ENCODE results near the gene AVP. TPM values are rescaled to one million over a fixed set of nuclear protein-coding genes. Genes with fewer than 3 reads are reported as not detected.

Gene AVP
- polyA plus RNA-seq, 1 donor (not counting 4 experiments of a cell fraction or from before 2014, with no cell fraction given), result not detected

GRCh38 chr20:3123542-3123941, 39.0 kb upstream of the AVP start:
- Histone ChIP-seq H3K4me3 (ENCODE audit: control insufficient read depth in 2 of 3, extremely low read depth in 1 of 3, insufficient read depth in 2 of 3, low read depth in 1 of 3, low read length in 3 of 3) (no peak overlapping the region), H3K4me2 (ENCODE audit: control insufficient read depth, extremely low read depth, insufficient read depth, low read depth, low read length) (no peak overlapping the region), H3K9me1 (ENCODE audit: control insufficient read depth, extremely low read depth, insufficient read depth, low read length) (no peaks in the 10 kb centered on the region), H2AFZ (ENCODE audit: control insufficient read depth, low read length) (no peak overlapping the region), H3K79me2 (ENCODE audit: control insufficient read depth, insufficient read depth, low read length) (no peaks in the 10 kb centered on the region), H3K4me1 (ENCODE audit: control insufficient read depth, extremely low read depth, insufficient read depth, low read length) (peaks cover 9% of the 10 kb centered on the region), H3K36me3 (ENCODE audit: control insufficient read depth in 2 of 2, extremely low read depth in 1 of 2, insufficient read depth in 2 of 2, low read length in 2 of 2) (peaks cover 7 to 9% of the 10 kb centered on the region in 2 experiments), H4K20me1 (ENCODE audit: control insufficient read depth, extremely low read depth, insufficient read depth, low read length) (no peaks in the 10 kb centered on the region), H3K27ac (ENCODE audit: control insufficient read depth, insufficient read depth, low read length) (peak overlapping the region; percentile 46), H3K9ac (ENCODE audit: control insufficient read depth, extremely low read depth, insufficient read depth, low read length) (no peak overlapping the region), H3K27me3 (ENCODE audit: control insufficient read depth, extremely low read depth, insufficient read depth, low read length) (no peaks in the 10 kb centered on the region), H3K9me3 (ENCODE audit: control insufficient read depth, low read depth, low read length) (no peaks in the 10 kb centered on the region)
- dilution Hi-C loops (cut with MboI; ENCODE audit: extremely low pct_ligation_motif_present, low sequenced_read_pairs), result no loop called here
- FAIRE-seq, result no peak
- no peak for DNase-seq (ENCODE audit: low read depth, low spot score)
- TF ChIP-seq EZH2 (IDR thresholded peaks at IDR 0.05; ENCODE audit: low read length), result no peak
- TF ChIP-seq CTCF (optimal IDR thresholded peaks at IDR 0.05 in 1 of 3, IDR thresholded peaks at IDR 0.05 in 1 of 3, conservative IDR thresholded peaks at IDR 0.05 in 1 of 3; ENCODE audit: extremely low read depth in 1 of 3, insufficient read depth in 2 of 3, low read length in 3 of 3), result no peak

- Histone ChIP-seq H3K9me1 (ENCODE audit: control insufficient read depth, extremely low read depth, insufficient read depth, low read length) (no peaks in the 10 kb centered on the region), H3K4me1 (ENCODE audit: control insufficient read depth, extremely low read depth, insufficient read depth, low read length) (peaks cover 9% of the 10 kb centered on the region), H3K27ac (ENCODE audit: control insufficient read depth, insufficient read depth, low read length) (no peak overlapping the region), H3K9me3 (ENCODE audit: control insufficient read depth, low read depth, low read length) (no peaks in the 10 kb centered on the region), H3K4me3 (ENCODE audit: control insufficient read depth in 2 of 3, extremely low read depth in 1 of 3, insufficient read depth in 2 of 3, low read depth in 1 of 3, low read length in 3 of 3) (no peak overlapping the region), H3K27me3 (ENCODE audit: control insufficient read depth, extremely low read depth, insufficient read depth, low read length) (no peaks in the 10 kb centered on the region), H3K79me2 (ENCODE audit: control insufficient read depth, insufficient read depth, low read length) (no peaks in the 10 kb centered on the region), H4K20me1 (ENCODE audit: control insufficient read depth, extremely low read depth, insufficient read depth, low read length) (no peaks in the 10 kb centered on the region), H3K36me3 (ENCODE audit: control insufficient read depth in 2 of 2, extremely low read depth in 1 of 2, insufficient read depth in 2 of 2, low read length in 2 of 2) (peaks cover 7 to 9% of the 10 kb centered on the region in 2 experiments), H2AFZ (ENCODE audit: control insufficient read depth, low read length) (no peak overlapping the region), H3K4me2 (ENCODE audit: control insufficient read depth, extremely low read depth, insufficient read depth, low read depth, low read length) (no peak overlapping the region), H3K9ac (ENCODE audit: control insufficient read depth, extremely low read depth, insufficient read depth, low read length) (no peak overlapping the region)
- dilution Hi-C loops (cut with MboI; ENCODE audit: extremely low pct_ligation_motif_present, low sequenced_read_pairs), result no loop called here
- TF ChIP-seq CTCF (optimal IDR thresholded peaks at IDR 0.05 in 1 of 3, IDR thresholded peaks at IDR 0.05 in 1 of 3, conservative IDR thresholded peaks at IDR 0.05 in 1 of 3; ENCODE audit: extremely low read depth in 1 of 3, insufficient read depth in 2 of 3, low read length in 3 of 3) (no peak), EZH2 (IDR thresholded peaks at IDR 0.05; ENCODE audit: low read length) (no peak)
- no peak for FAIRE-seq
- no peak for DNase-seq (ENCODE audit: low read depth, low spot score)
These were observed 37.6 kb upstream of the AVP start for GRCh38 chr20:3121955-3122610.

All from keratinocyte (primary cell).